Cardiac fibroblast (primary cell): ENCODE measurements around the gene PEAK1.
A peak's percentile ranks its signal among the peaks of the same experiment; 100 is the strongest.

Experiments used
- DNase-seq, 2 donors: peaks; one replicate each; pipeline versions ENCODE4 v3.0.0 to v3.0.0-alpha.2; 2010; ENCODE audit warnings: low read depth in 2 of 2
- H3K4me3 ChIP-seq, 2 donors: replicated peaks in 1 of 2; 1 replicate in 1 of 2; 2 replicates in 1 of 2; pipeline ENCODE4 v1.5.1; 2011; ENCODE audit warnings: low read depth in 2 of 2, low read length in 2 of 2, mild to moderate bottlenecking in 2 of 2, moderate library complexity in 1 of 2
- TF ChIP-seq, protein P1 (sequence below): IDR thresholded peaks from one replicate; pipeline ENCODE4 v1.5.1; 2011; ENCODE audit warnings: low read depth, mild to moderate bottlenecking, low read length, inconsistent platforms

PEAK1 gene

DNA sequence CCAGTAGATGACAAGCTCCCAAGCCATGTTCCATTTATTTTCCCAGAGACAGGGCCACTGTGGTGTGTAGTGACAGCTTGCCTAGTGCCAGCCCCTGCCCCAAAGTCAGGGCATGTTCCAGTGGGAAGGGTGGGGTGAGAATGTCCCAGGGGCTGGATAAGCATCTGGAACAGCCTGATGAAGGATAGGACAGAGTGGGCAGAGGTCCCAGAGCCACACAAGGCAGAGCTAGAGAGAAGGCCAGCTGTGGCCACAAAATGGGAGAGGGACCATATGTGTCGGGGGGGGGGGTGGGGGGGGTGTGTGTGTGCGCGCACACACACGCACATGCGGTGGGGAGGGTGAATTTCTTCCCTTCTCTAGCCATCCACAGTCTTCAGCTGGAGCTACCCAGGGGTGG is 322.0 kb downstream of the PEAK1 start:
- no peak overlapping the region for H3K4me3 ChIP-seq
- no peak for DNase-seq
- TF ChIP-seq, protein P1, sequence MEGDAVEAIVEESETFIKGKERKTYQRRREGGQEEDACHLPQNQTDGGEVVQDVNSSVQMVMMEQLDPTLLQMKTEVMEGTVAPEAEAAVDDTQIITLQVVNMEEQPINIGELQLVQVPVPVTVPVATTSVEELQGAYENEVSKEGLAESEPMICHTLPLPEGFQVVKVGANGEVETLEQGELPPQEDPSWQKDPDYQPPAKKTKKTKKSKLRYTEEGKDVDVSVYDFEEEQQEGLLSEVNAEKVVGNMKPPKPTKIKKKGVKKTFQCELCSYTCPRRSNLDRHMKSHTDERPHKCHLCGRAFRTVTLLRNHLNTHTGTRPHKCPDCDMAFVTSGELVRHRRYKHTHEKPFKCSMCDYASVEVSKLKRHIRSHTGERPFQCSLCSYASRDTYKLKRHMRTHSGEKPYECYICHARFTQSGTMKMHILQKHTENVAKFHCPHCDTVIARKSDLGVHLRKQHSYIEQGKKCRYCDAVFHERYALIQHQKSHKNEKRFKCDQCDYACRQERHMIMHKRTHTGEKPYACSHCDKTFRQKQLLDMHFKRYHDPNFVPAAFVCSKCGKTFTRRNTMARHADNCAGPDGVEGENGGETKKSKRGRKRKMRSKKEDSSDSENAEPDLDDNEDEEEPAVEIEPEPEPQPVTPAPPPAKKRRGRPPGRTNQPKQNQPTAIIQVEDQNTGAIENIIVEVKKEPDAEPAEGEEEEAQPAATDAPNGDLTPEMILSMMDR, result no peak

- TF ChIP-seq, protein P1, result no peak
- no peak for DNase-seq
- H3K4me3 ChIP-seq, result no peak overlapping the region
Measured at GRCh38 chr15:77097248-77097721, 322.6 kb downstream of the PEAK1 start.

- H3K4me3 ChIP-seq, result no peak overlapping the region
- no peak for DNase-seq
- TF ChIP-seq, protein P1, result no peak
Measured at GRCh38 chr15:77096541-77096940, 323.4 kb downstream of the PEAK1 start.

- DNase-seq, result no peak
- H3K4me3 ChIP-seq, result no peak overlapping the region
- TF ChIP-seq, protein P1, result no peak
Measured at GRCh38 chr15:77096138-77096537, 323.8 kb downstream of the PEAK1 start.

DNA sequence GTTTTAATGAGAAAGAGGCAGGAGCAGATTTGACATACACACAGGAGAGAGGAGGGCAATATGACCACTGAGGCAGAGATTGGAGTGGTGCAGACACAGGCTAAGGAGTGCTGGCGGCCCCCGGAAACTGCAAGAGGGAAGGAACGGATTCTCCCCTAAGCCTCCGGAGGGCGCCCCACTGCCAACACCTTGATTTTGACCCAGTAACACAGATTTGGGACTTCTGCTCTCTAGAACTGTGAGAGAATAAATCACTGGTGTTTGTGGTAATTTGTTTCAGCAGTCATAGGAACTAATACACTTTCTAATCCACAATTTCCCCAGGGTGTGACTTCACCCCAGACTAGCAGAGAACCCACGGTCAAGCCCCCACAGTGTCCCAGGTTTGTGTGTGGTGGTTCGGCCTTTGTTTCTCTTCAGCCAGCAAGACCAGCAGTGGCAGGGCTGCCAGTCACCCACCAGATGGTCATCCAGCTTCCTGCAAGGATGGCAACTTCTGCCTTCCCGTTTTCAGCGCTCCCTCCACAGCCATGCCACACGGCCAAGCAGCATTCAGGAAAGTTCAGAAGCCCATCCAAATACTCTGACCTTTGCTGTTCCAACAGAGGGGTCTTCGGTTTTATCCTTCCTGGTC is 325.4 kb downstream of the PEAK1 start:
- no peak overlapping the region for H3K4me3 ChIP-seq
- DNase-seq, result no peak
- TF ChIP-seq, protein P1, result peak; percentile 39

GRCh38 chr15:77093436-77093835 is 326.5 kb downstream of the PEAK1 start:
- H3K4me3 ChIP-seq, result no peak overlapping the region
- TF ChIP-seq, protein P1, result no peak
- no peak for DNase-seq

DNA sequence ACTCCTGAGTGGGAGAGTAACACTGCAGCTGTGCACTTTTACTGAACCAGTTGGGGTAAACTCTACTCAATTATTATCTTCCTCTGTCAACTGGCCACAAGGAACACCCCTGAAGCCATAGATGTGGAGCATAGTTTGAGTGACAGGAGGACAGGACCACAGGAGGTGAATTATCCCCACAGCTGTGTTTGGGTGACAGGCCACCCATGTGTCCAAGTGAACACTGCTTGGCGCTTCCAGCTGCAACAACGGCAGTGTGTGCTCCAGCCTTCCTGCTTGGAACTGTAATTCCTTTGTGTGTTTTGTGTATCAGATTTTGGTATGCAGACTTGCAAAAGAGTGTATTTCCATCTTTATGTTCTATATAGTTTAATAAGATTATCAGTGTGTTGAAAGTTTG is 328.8 kb downstream of the PEAK1 start:
- TF ChIP-seq, protein P1, result no peak
- no peak for DNase-seq

More for the DNA sequence above, 328.8 kb downstream of the PEAK1 start:
- H3K4me3 ChIP-seq, result no peak overlapping the region
